Activated naive CD4-positive, alpha-beta T cell treated with anti-CD3 and anti-CD28 coated beads, Interleukin-2, amount 50 U/mL, for 72 hours (primary cell): Measurements from ENCODE around the gene GAS2L3. TPM values are rescaled to one million over a fixed set of nuclear protein-coding genes. Genes with fewer than 3 reads are reported as not detected.

Experiments
- ATAC-seq, 2 donors: fragments of 150-1000 bp; cut with Tn5 transposase; 2 replicates each; pipeline ENCODE4 v1.10.0; 2021; ENCODE audit warnings: mild to moderate bottlenecking in 2 of 2, moderate library complexity in 2 of 2
- DNase-seq, 2 donors: peaks; one replicate each; pipeline ENCODE4 v3.0.0; 2021 to 2022; ENCODE audit warnings: low spot score in 2 of 2
- H3K27ac Mint-ChIP-seq, 2 donors: one replicate each; pipeline ENCODE4 v1.8.0; 2022; ENCODE audit warnings: mild to moderate bottlenecking in 2 of 2, mixed read lengths in 2 of 2
- H3K36me3 Mint-ChIP-seq, 2 donors: one replicate each; pipeline ENCODE4 v1.8.0; 2022; ENCODE audit warnings: mixed read lengths in 2 of 2
- H3K9me3 Mint-ChIP-seq, 2 donors: one replicate each; pipeline ENCODE4 v1.8.0; 2022; ENCODE audit warnings: mixed read lengths in 2 of 2
- total RNA-seq, 2 donors: library from RNA; stranded (reverse); gene quantifications; one replicate each; pipeline ENCODE4 v1.2.3, GENCODE V29; 2022

GAS2L3 gene
- total RNA-seq, 2 donors from 2014 or later: 2.9 to 12.3 TPM

GRCh38 chr12:100672075-100672592, 98.7 kb downstream of the GAS2L3 start:
- Mint-ChIP-seq H3K27ac (no peak overlapping the region), H3K36me3 (no peaks in the 10 kb centered on the region), H3K9me3 (no peaks in the 10 kb centered on the region)
- ATAC-seq: peak; percentile 47 to 82
- peak in 1 of 2 donors; percentile 53 for DNase-seq

GRCh38 chr12:100674036-100674888, 100.8 kb downstream of the GAS2L3 start:
- ATAC-seq (no peak), DNase-seq (no peak)
- no peaks in the 10 kb centered on the region for H3K36me3 Mint-ChIP-seq
- H3K9me3 Mint-ChIP-seq: no peaks in the 10 kb centered on the region
- H3K27ac Mint-ChIP-seq: no peak overlapping the region

Other genes starting within 250 kb of the GAS2L3 start
- gene SLC17A8, start 216.6 kb upstream of the GAS2L3 start, total RNA-seq: not detected
- not detected for gene NR1H4, start 99.8 kb upstream of the GAS2L3 start, total RNA-seq
- not detected for gene ANO4, start 221.1 kb downstream of the GAS2L3 start, total RNA-seq